Measurements from ENCODE around the gene CENPH. TPM values are rescaled to one million over a fixed set of nuclear protein-coding genes. Genes with fewer than 3 reads are reported as not detected.
A peak's percentile ranks its signal among the peaks of the same experiment; 100 is the strongest.

CENPH gene
- total and polyA plus RNA-seq, 2 of the 8 experiments (the other 6 are each of a cell fraction or from before 2014, with no cell fraction given) = 69.0 to 82.8 TPM

- TF ChIP-seq BCL11A (IDR thresholded peaks at IDR 0.05; ENCODE audit: low read depth in 2 of 2, low read length in 2 of 2) (no peak), SIN3A (conservative IDR thresholded peaks at IDR 0.05 in 1 of 2, IDR thresholded peaks at IDR 0.05 in 1 of 2; ENCODE audit: low read depth in 1 of 2, low read length in 2 of 2) (peak; percentile 97 to 100), SP2 (IDR thresholded peaks at IDR 0.05; ENCODE audit: low read length) (no peak), POU5F1 (IDR thresholded peaks at IDR 0.05; ENCODE audit: low read depth, low read length) (no peak), CTBP2 (IDR thresholded peaks at IDR 0.05; ENCODE audit: borderline replicate concordance, insufficient read depth, insufficient read length, low read length) (no peak), EZH2 (IDR thresholded peaks at IDR 0.05; ENCODE audit: low read depth, low read length, severe bottlenecking) (no peak), JUND (IDR thresholded peaks at IDR 0.05; ENCODE audit: low read length) (no peak), RFX5 (IDR thresholded peaks at IDR 0.05; ENCODE audit: borderline replicate concordance, low read depth, low read length) (no peak), SAP30 (IDR thresholded peaks at IDR 0.05; ENCODE audit: insufficient read depth, insufficient replicate concordance, low read length) (peak; percentile 100)
These were observed 45.3 kb downstream of the CENPH start, which contains the start of gene CDK7 (continued) for GRCh38 chr5:69234457-69235268.

All from H1 (cell line).